ENCODE data around the gene UTP3. TPM values are rescaled to one million over a fixed set of nuclear protein-coding genes. Genes with fewer than 3 reads are reported as not detected.

Gene UTP3, protein sequence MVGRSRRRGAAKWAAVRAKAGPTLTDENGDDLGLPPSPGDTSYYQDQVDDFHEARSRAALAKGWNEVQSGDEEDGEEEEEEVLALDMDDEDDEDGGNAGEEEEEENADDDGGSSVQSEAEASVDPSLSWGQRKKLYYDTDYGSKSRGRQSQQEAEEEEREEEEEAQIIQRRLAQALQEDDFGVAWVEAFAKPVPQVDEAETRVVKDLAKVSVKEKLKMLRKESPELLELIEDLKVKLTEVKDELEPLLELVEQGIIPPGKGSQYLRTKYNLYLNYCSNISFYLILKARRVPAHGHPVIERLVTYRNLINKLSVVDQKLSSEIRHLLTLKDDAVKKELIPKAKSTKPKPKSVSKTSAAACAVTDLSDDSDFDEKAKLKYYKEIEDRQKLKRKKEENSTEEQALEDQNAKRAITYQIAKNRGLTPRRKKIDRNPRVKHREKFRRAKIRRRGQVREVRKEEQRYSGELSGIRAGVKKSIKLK
- 24.1 and 28.5 TPM in 2 replicates for total RNA-seq

DNA sequence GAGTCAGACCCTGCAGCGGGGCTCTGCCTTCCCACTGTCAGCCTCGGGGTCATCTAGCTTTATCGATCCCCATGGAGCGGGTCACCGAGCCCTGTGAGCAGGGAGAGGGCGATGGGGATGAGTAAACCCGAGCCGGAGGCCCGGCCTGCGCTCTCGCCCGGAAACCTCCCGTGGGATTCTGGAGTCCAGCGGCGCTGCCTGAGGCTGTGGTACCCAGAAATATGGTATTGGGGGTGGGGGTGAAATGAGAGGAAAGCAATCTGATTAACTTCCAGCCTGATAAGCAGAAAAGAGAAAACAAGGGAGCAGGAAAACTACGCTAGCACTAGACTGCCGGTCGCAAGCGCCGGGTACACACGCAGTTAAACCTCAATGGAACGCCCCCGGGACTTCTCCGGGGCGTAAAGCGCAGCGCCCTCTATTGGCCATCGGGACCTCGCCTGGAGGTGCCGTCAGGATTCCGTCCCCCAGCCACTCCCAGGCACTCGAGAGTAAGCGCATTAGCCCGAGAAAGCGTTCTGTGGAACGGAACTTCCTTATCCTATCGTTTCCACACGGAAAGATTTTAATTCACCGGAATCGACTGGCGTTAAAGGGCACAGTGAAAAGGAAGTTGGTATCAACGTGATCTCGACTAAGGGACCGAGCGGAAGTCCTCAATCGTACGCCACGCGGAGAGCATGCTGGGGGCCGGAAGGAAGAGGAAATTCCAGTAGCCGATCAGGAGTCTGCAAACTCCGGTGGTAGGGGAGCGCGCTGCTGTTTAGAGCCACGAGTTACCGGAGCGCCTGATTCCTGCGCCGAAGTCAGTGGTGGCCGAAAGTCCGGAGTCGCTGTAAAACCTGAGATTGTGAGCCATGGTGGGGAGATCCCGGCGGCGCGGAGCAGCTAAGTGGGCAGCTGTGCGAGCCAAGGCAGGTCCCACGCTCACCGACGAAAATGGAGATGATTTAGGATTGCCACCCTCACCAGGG, at the start of gene UTP3:
Gene UTP3, plus strand, starts transcription at position 712 of the 974 bp plus-strand sequence. Its CDS starts 146 bp downstream, at position 858.

DNA sequence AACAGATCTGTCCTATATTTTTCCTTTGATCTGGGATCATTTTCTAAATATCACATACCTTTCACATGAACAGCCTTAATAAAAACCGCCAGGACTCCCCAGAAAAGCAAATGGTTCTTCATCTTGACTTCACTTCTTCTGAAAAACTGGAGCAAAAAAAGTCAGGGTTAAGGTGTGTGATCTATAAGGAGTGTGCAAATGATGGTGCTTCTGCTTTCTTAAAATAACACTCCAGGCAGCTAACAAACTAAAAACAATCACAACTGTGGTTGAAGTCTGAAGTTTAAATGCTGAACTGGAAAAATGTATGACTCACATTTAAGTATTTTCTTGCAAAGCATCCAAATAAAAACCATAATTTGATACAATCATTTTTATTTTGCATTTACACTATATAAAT, 22.0 kb upstream of the UTP3 start, which contains the start of gene JCHAIN:
Gene JCHAIN, minus strand, starts transcription at position 140 of the 400 bp plus-strand sequence. Its CDS starts 18 bp downstream, at position 122.

DNA sequence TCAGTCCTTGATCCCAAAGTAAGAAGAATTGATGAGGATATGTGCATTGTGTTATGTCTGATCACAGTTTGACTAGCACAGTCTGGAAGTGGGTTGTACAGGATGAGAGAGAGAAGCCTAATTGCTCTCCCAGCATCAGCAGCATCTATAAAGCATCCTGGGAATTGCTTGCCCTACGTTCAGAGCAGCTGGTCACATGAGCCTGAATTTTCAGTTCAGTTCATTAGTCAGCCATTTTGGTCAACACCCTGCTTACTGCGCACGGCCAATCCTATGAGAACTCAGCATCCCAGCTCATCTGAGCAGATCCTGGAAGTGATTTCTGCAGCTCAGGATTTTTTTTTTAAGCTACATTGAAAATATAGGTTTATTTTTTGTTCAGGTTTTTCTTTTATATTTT, 33.4 kb downstream of the UTP3 start, which contains the start of gene RUFY3:
Gene RUFY3, plus strand, starts transcription at position 218 of the 400 bp plus-strand sequence. CDS start 610 bp downstream, outside the sequence.

Other genes with a start within 250 kb of the UTP3 start
- gene MUC7, start 216.3 kb upstream of the UTP3 start, total RNA-seq = not detected in 2 replicates
- gene AMTN, start 170.0 kb upstream of the UTP3 start, total RNA-seq = 0.09 TPM in 1 of 2 replicates, not detected in the other
- gene AMBN, start 96.3 kb upstream of the UTP3 start, total RNA-seq = not detected in 2 replicates
- gene ENAM, start 59.8 kb upstream of the UTP3 start, total RNA-seq = not detected in 2 replicates
- gene JCHAIN, start 22.0 kb upstream of the UTP3 start, total RNA-seq = not detected in 2 replicates
- gene RUFY3, start 33.4 kb downstream of the UTP3 start, total RNA-seq = 25.5 and 39.4 TPM in 2 replicates
- gene GRSF1, start 151.4 kb downstream of the UTP3 start, total RNA-seq = 89.1 and 93.0 TPM in 2 replicates
- gene MOB1B, start 213.8 kb downstream of the UTP3 start, total RNA-seq = 8.8 and 13.5 TPM in 2 replicates